ENCODE data around the gene DLX1.

Gene DLX1

DNA sequence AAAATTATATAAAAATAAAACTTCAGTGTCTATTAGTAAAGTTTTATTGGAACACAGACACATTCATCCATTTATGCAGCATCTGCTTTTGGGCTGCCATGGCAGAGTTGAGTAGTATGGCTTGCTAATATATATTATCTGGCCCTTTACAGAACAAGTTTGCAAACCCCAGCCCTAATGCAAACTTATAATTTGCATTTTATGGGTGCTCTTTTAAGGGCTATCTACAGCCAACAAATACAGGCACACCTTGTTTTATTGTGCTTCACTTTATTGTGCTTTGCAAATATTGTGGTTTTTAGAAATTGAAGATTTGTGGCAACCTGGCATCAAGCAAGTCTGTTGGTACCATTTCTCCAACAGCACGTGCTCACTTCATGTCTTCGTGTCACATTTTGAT lies 52.6 kb downstream of the DLX1 start:
- ChIA-PET CTCF (interaction anchor here (0.7 to 3.4 kb wide), 2 partner anchors 8 to 11 kb away, joined by 4 to 16 read pairs; no protein-coding TSS in a partner anchor), POLR2A (no interaction called here)
- H3K9me3 ChIP-seq (ENCODE audit: control insufficient read depth, insufficient read depth, low read depth, low read length) = no peaks in the 10 kb centered on the region
- TF ChIP-seq IKZF3 (tag by site-specific recombination; IDR thresholded peaks at IDR 0.05) (no peak), WT1 (tag by site-specific recombination; IDR thresholded peaks at IDR 0.05) (no peak), ZNF37A (tag by site-specific recombination; IDR thresholded peaks at IDR 0.05) (no peak), ZNF23 (tag by site-specific recombination; IDR thresholded peaks at IDR 0.05; ENCODE audit: borderline replicate concordance) (no peak), ZBTB1 (tag by site-specific recombination; IDR thresholded peaks at IDR 0.05) (no peak), ZNF426 (tag by site-specific recombination; IDR thresholded peaks at IDR 0.05) (no peak), ZNF610 (tag by site-specific recombination; IDR thresholded peaks at IDR 0.05; ENCODE audit: borderline replicate concordance) (no peak), ZNF677 (tag by site-specific recombination; IDR thresholded peaks at IDR 0.05) (no peak), ZSCAN23 (tag by site-specific recombination; IDR thresholded peaks at IDR 0.05) (no peak), ZNF133 (tag by site-specific recombination; IDR thresholded peaks at IDR 0.05) (no peak), OVOL3 (tag by site-specific recombination; IDR thresholded peaks at IDR 0.05) (no peak), EGR2 (tag by site-specific recombination; IDR thresholded peaks at IDR 0.05; ENCODE audit: low read depth) (no peak), ZNF558 (tag by site-specific recombination; IDR thresholded peaks at IDR 0.05) (no peak), MYNN (tag by site-specific recombination; IDR thresholded peaks at IDR 0.05; ENCODE audit: borderline replicate concordance) (no peak), KLF10 (tag by site-specific recombination; IDR thresholded peaks at IDR 0.05) (no peak), ZNF404 (tag by site-specific recombination; IDR thresholded peaks at IDR 0.05) (no peak)
- TF ChIP-seq, protein P1, sequence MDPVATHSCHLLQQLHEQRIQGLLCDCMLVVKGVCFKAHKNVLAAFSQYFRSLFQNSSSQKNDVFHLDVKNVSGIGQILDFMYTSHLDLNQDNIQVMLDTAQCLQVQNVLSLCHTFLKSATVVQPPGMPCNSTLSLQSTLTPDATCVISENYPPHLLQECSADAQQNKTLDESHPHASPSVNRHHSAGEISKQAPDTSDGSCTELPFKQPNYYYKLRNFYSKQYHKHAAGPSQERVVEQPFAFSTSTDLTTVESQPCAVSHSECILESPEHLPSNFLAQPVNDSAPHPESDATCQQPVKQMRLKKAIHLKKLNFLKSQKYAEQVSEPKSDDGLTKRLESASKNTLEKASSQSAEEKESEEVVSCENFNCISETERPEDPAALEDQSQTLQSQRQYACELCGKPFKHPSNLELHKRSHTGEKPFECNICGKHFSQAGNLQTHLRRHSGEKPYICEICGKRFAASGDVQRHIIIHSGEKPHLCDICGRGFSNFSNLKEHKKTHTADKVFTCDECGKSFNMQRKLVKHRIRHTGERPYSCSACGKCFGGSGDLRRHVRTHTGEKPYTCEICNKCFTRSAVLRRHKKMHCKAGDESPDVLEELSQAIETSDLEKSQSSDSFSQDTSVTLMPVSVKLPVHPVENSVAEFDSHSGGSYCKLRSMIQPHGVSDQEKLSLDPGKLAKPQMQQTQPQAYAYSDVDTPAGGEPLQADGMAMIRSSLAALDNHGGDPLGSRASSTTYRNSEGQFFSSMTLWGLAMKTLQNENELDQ (tag by site-specific recombination; IDR thresholded peaks at IDR 0.05; ENCODE audit: low read depth) = no peak
- TF ChIP-seq, protein P2, sequence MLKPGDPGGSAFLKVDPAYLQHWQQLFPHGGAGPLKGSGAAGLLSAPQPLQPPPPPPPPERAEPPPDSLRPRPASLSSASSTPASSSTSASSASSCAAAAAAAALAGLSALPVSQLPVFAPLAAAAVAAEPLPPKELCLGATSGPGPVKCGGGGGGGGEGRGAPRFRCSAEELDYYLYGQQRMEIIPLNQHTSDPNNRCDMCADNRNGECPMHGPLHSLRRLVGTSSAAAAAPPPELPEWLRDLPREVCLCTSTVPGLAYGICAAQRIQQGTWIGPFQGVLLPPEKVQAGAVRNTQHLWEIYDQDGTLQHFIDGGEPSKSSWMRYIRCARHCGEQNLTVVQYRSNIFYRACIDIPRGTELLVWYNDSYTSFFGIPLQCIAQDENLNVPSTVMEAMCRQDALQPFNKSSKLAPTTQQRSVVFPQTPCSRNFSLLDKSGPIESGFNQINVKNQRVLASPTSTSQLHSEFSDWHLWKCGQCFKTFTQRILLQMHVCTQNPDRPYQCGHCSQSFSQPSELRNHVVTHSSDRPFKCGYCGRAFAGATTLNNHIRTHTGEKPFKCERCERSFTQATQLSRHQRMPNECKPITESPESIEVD (tag by site-specific recombination; IDR thresholded peaks at IDR 0.05) = no peak
- TF ChIP-seq, protein P3, sequence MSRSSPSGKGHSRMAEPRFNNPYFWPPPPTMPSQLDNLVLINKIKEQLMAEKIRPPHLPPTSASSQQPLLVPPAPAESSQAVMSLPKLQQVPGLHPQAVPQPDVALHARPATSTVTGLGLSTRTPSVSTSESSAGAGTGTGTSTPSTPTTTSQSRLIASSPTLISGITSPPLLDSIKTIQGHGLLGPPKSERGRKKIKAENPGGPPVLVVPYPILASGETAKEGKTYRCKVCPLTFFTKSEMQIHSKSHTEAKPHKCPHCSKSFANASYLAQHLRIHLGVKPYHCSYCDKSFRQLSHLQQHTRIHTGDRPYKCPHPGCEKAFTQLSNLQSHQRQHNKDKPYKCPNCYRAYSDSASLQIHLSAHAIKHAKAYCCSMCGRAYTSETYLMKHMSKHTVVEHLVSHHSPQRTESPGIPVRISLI (tag by site-specific recombination; IDR thresholded peaks at IDR 0.05) = no peak
- TF ChIP-seq, protein P4, sequence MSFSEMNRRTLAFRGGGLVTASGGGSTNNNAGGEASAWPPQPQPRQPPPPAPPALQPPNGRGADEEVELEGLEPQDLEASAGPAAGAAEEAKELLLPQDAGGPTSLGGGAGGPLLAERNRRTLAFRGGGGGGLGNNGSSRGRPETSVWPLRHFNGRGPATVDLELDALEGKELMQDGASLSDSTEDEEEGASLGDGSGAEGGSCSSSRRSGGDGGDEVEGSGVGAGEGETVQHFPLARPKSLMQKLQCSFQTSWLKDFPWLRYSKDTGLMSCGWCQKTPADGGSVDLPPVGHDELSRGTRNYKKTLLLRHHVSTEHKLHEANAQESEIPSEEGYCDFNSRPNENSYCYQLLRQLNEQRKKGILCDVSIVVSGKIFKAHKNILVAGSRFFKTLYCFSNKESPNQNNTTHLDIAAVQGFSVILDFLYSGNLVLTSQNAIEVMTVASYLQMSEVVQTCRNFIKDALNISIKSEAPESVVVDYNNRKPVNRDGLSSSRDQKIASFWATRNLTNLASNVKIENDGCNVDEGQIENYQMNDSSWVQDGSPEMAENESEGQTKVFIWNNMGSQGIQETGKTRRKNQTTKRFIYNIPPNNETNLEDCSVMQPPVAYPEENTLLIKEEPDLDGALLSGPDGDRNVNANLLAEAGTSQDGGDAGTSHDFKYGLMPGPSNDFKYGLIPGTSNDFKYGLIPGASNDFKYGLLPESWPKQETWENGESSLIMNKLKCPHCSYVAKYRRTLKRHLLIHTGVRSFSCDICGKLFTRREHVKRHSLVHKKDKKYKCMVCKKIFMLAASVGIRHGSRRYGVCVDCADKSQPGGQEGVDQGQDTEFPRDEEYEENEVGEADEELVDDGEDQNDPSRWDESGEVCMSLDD (tag by site-specific recombination; IDR thresholded peaks at IDR 0.05) = no peak
- H3K36me3 ChIP-seq (ENCODE audit: control insufficient read depth in 2 of 2, insufficient read depth in 1 of 2, low read length in 2 of 2) = no peaks in the 10 kb centered on the region
- H3K4me3 ChIP-seq (ENCODE audit: low read depth, low read length) = no peak overlapping the region
- no peak overlapping the region for H3K27ac ChIP-seq (ENCODE audit: extremely low read depth, low read depth, low read length)
- no peaks in the 10 kb centered on the region for H3K4me1 ChIP-seq (ENCODE audit: control insufficient read depth, insufficient read depth, low read length)
